Activated naive CD8-positive, alpha-beta T cell treated with anti-CD3 and anti-CD28 coated beads for 36 hours (primary cell): Measurements from ENCODE around the gene PAK1. TPM values are rescaled to one million over a fixed set of nuclear protein-coding genes. Genes with fewer than 3 reads are reported as not detected.

ENCODE experiments used
- DNase-seq: peaks from one replicate; pipeline ENCODE4 v3.0.0; 2021
- H3K27ac Mint-ChIP-seq: one replicate; pipeline ENCODE4 v1.8.0; 2022; ENCODE audit warnings: mild to moderate bottlenecking, moderate library complexity, mixed read lengths
- H3K27me3 Mint-ChIP-seq: one replicate; pipeline ENCODE4 v1.8.0; 2022; ENCODE audit warnings: mild to moderate bottlenecking, mixed read lengths
- H3K36me3 Mint-ChIP-seq: one replicate; pipeline ENCODE4 v1.8.0; 2021; ENCODE audit warnings: mild to moderate bottlenecking, mixed read lengths
- H3K4me1 Mint-ChIP-seq: one replicate; pipeline ENCODE4 v1.8.0; 2021; ENCODE audit warnings: mixed read lengths
- H3K4me3 Mint-ChIP-seq: one replicate; pipeline ENCODE4 v1.8.0; 2022; ENCODE audit warnings: mild to moderate bottlenecking, moderate library complexity, mixed read lengths
- H3K9me3 Mint-ChIP-seq: one replicate; pipeline ENCODE4 v1.8.0; 2022; ENCODE audit warnings: mixed read lengths
- total RNA-seq, 2 experiments: library from RNA; stranded (reverse); gene quantifications; one replicate each; pipeline ENCODE4 v1.2.3, GENCODE V29; 2021

Gene PAK1
- total RNA-seq, result 10 to 100 TPM; 40.1 to 43.0 TPM

DNA sequence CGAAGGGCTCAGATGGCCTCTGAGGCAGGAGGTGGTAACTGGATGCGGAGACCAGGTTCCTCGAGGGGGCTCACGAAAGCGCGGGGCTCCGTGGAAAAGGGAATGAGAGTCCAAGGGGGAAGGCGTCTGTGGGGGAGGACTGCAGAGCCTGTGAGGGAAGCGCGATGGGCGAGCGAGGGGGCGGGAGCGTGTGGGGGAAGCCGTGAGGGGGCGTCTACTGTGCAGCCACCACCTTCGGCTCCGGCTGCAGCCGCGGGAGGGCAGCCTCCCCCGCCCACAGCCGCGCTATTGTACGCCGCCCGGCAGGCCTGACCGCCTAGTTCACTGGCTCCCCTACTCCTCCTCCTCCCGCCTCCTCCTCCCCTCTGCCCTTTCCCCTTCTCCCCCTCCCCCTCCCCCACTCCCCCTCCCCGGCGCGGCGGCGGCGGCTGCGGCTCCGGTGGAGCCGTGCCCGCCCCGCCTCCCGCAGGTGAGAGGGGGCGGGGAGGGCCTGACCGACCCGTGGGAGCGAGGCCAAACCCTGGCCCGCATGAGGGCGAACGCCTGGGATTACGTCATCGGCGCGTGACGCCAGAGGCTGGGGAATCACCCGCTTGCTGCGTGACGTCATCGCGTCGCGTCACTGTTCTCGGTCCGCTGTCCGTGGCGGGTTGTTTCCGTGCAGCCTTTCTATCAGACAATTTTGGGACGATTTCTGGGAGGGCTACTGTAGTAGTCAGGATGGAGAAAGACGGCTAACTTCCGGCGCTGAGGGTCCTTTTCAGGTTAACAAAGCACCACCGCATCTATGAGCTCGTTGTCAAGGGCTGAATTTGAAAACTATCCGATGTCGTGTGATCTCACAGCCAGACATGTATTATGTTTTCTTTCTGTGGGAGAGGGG is at the start of gene PAK1:
Gene PAK1, minus strand, starts transcription at position 294 of the 883 bp plus-strand sequence. CDS start 81,574 bp downstream, outside the sequence.
- Mint-ChIP-seq H3K27me3 (peaks cover 5% of the 10 kb centered on the region), H3K4me3 (peak within 1 kb of the TSS; percentile 83), H3K9me3 (no peaks in the 10 kb centered on the region), H3K36me3 (no peaks in the 10 kb centered on the region), H3K27ac (peak within 1 kb of the TSS; percentile 84), H3K4me1 (peaks cover 13% of the 10 kb centered on the region)
- peak; percentile 86 for DNase-seq

DNA sequence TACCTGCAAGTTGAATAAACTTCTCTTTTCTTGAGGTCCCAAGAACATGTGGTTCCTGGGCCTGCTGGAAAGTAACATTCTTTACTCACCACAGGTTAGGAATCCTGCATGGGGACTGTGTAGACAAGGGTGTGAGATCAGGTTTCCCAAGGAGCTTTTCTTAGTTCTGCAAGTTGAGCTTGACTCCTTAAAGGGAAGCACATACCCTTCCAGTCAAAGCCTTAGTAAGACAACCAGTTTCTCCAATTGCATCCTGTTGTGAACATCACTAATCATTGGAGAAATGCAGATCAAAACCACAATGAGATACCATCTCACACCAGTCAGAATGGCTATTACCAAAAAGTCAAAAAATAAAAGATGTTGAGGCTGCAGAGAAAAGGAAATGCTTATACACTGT is 48.3 kb upstream of the PAK1 start:
- Mint-ChIP-seq H3K9me3 (no peaks in the 10 kb centered on the region), H3K4me3 (no peak overlapping the region), H3K36me3 (no peaks in the 10 kb centered on the region), H3K27ac (no peak overlapping the region), H3K27me3 (no peaks in the 10 kb centered on the region), H3K4me1 (no peaks in the 10 kb centered on the region)
- no peak for DNase-seq

DNA sequence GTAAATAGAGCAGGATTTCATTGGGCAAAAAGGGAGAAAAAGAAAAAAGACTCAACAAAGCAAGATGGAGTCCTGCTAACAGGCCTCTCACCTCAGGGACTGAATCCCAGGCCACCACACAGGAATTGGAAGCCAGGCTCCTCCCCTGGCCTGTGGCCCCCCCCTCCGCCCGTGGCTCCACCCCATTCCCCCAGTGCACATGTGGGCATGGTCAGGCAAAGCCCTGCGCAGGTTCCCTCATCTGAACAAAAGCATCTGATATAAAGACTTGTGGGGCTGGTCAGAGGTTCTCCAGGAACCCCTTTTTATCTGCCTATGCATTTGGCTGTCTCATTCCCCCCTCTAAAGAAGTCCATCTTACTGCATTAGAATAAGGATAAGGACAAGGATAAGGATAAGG is 46.0 kb upstream of the PAK1 start:
- no peaks in the 10 kb centered on the region for H3K9me3 Mint-ChIP-seq
- no peaks in the 10 kb centered on the region for H3K27me3 Mint-ChIP-seq
- no peak for DNase-seq
- H3K4me3 Mint-ChIP-seq, result no peak overlapping the region
- no peak overlapping the region for H3K27ac Mint-ChIP-seq
- no peaks in the 10 kb centered on the region for H3K4me1 Mint-ChIP-seq
- H3K36me3 Mint-ChIP-seq, result no peaks in the 10 kb centered on the region

DNA sequence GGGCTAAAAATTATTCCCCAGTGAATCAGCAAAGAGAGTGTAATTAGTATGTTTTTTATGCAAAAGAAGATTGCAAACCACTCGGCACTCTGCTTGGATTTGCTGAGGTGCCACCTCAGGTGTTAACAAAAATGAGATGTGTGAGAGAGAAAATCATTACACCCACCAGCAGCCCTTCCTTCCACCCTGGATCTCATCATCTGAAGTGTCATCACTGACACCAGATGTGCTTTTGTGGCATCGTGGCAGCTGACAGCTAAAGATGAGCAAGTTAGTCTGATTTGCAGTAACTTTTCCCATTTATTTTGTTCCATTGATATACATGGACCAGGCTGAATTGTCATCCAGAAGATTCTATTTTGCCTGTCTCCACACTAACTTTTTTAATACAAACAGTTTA is 44.6 kb upstream of the PAK1 start:
- Mint-ChIP-seq H3K27ac (no peak overlapping the region), H3K27me3 (no peaks in the 10 kb centered on the region), H3K9me3 (no peaks in the 10 kb centered on the region), H3K36me3 (no peaks in the 10 kb centered on the region), H3K4me3 (no peak overlapping the region), H3K4me1 (no peaks in the 10 kb centered on the region)
- DNase-seq, result no peak

DNA sequence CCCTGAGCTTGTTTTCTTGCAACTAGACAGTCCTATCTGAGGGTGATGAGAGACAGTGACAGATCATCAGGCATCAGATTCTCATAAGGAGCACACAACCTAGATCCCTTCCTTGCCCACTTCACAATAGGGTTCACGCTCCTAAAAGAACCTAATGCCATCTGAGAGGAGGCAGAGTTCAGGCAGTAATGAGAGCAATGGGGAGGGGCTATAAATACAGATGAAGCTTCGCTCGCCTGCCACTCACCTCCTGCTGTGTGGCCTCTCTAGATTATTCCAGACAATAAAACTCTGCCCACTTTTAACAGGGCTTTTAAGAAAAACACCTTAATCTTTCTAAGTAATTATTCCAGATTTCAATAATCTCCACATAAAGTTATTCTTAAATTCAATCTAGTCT is 43.9 kb upstream of the PAK1 start:
- no peaks in the 10 kb centered on the region for H3K27me3 Mint-ChIP-seq
- no peaks in the 10 kb centered on the region for H3K36me3 Mint-ChIP-seq
- no peaks in the 10 kb centered on the region for H3K4me1 Mint-ChIP-seq
- H3K9me3 Mint-ChIP-seq, result no peaks in the 10 kb centered on the region
- H3K4me3 Mint-ChIP-seq, result no peak overlapping the region
- H3K27ac Mint-ChIP-seq, result no peak overlapping the region
- no peak for DNase-seq

DNA sequence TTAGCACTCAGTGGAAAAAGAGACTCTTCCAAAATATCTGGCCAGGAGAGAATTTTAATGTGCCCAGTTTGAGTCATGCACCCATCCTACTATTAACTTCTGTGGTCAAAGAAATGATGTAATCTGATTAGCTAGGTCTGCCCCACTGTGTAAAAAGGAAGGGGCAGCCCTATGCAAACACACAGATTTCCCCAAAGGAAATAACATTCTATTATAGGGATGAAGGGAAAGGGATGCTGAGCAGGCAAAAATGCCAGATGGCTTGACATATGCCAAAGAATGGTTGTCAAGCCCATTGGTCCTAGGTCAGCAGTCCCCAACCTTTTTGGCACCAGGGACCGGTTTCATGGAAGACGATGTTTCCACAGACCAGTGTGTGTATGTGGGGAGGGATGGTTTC is 43.3 kb upstream of the PAK1 start:
- H3K9me3 Mint-ChIP-seq, result no peaks in the 10 kb centered on the region

DNA sequence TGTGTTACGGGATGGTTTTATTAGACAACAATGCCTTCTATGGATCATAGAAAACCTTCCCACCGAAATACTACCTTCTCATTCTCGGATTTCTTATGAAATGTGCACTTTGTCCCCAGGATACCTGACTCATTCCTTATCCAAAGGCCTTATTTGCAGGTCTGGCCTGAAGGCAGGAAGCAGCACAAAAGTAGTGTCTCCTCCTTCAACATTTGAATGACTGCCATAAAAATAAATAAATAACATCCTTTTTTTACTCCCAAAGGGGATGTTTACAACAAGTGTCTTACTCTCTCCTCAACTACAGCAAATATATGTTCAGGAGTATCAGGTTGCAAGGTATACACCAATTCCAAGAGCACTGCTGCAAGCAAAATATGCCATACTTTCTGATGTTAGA is 41.6 kb upstream of the PAK1 start:
- H3K27ac Mint-ChIP-seq, result no peak overlapping the region

More for the DNA sequence above, 43.3 kb upstream of the PAK1 start:
- Mint-ChIP-seq H3K27ac (no peak overlapping the region), H3K27me3 (no peaks in the 10 kb centered on the region), H3K4me3 (no peak overlapping the region), H3K4me1 (no peaks in the 10 kb centered on the region), H3K36me3 (no peaks in the 10 kb centered on the region)
- DNase-seq, result no peak

DNA sequence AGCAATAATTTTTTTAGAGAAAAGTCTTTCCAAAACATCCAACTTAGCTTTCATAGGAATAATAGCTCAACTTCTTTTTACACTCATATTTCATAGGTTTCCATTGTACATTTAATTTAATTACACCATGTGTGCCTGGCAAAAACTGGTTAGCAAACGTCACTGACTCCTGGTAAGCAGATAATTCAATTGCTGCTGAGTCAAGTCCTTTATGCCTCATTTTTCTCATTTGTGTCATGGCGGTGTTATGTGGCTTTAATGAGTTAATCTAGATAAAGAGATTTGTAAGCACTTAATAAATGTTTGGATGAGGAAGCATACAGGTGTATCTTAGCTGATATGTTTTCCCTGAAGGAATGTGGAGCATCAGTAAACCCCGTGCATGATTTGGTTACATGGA is 41.2 kb upstream of the PAK1 start:
- no peaks in the 10 kb centered on the region for H3K9me3 Mint-ChIP-seq
- no peak for DNase-seq
- H3K4me3 Mint-ChIP-seq, result no peak overlapping the region
- peaks cover 3% of the 10 kb centered on the region for H3K27me3 Mint-ChIP-seq
- no peaks in the 10 kb centered on the region for H3K36me3 Mint-ChIP-seq
- H3K4me1 Mint-ChIP-seq, result no peaks in the 10 kb centered on the region
- no peak overlapping the region for H3K27ac Mint-ChIP-seq

More for the DNA sequence above, 41.6 kb upstream of the PAK1 start:
- DNase-seq, result no peak
- H3K4me1 Mint-ChIP-seq, result no peaks in the 10 kb centered on the region
- no peak overlapping the region for H3K4me3 Mint-ChIP-seq
- peaks cover 3% of the 10 kb centered on the region for H3K27me3 Mint-ChIP-seq
- no peaks in the 10 kb centered on the region for H3K9me3 Mint-ChIP-seq
- no peaks in the 10 kb centered on the region for H3K36me3 Mint-ChIP-seq

DNA sequence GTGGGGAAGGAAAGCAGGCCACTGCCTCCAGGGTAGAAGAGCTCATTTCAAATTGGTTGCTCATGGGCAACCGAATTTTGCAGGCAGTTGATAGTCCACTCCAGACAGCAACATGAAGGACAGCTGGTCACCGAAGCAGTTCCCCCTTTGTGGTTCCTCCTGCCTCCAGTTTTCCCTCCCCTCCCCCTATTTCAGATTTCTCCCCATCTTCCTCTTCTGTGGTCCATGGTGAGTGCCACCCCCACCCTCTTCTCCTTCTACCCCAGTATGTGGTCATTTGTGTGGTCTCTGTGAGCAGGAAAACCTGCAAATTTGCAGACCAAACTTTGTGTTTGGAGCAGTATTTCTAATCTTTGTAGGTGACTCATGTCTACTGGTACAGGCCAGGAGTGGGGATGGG is 38.2 kb upstream of the PAK1 start:
- Mint-ChIP-seq H3K9me3 (peaks cover 6% of the 10 kb centered on the region), H3K4me3 (no peak overlapping the region), H3K27ac (no peak overlapping the region), H3K27me3 (peaks cover 3% of the 10 kb centered on the region), H3K36me3 (no peaks in the 10 kb centered on the region), H3K4me1 (no peaks in the 10 kb centered on the region)
- DNase-seq, result no peak

DNA sequence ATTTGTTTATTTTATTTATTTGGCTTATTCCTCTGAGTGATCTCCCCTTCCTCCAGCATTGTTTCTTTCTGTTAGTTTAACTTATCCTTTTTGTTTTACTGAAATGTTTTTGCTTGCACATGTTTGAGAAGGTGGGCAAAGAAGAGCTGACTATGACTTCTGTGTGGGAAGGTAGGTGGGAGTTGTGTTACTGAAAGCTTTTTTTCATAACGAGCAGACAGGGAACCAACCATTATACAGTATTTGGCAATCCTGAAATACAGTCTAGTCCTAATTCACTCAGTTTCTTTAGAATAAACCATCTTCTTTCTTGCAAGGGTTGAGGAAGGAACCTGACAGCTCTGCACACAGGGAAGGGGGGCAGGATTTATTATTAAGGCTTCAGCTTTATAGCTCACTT is 37.0 kb upstream of the PAK1 start:
- Mint-ChIP-seq H3K9me3 (peaks cover 6% of the 10 kb centered on the region), H3K27me3 (peaks cover 7% of the 10 kb centered on the region), H3K27ac (no peak overlapping the region), H3K4me3 (no peak overlapping the region), H3K36me3 (no peaks in the 10 kb centered on the region), H3K4me1 (no peaks in the 10 kb centered on the region)
- no peak for DNase-seq

DNA sequence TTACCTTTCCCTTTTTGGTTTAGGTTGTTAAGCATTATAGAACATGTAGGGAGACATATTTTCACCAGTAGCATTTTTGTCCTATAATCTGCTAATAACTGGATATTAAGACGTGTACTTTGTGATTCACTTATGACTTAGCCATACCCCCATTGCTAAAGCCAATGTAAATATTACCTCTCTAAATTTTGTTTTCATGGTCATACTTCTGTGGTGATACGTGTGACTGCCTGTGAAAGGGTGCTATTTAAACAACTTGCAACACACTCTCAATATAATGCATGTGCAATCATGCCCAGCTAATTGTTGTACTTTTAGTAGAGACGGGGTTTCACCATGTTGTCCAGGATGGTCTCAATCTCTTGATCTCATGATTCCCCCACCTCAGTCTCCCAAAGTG is 36.2 kb upstream of the PAK1 start:
- Mint-ChIP-seq H3K27me3 (peaks cover 7% of the 10 kb centered on the region), H3K36me3 (no peaks in the 10 kb centered on the region), H3K27ac (no peak overlapping the region)

DNA sequence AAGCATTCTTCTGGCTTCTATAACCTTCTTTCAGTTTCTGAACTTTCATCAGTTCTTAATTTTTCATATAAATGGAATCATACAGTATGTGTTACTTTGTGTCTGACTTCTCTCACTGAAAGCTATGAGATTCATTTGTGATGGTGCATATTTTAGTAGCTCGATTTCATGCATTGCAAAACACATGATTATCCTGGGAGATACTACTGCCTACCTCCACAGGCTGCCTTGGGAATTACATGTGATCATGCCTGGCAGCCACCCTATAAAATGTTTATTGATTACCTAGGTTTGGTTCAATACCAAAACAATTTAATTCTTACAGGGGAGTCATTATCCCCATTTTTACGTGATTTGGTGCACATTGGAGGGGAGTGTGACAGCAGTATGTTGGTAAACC is 34.1 kb upstream of the PAK1 start:
- Mint-ChIP-seq H3K9me3 (peaks cover 6% of the 10 kb centered on the region), H3K27ac (no peak overlapping the region)

More for the DNA sequence above, 36.2 kb upstream of the PAK1 start:
- H3K4me1 Mint-ChIP-seq, result no peaks in the 10 kb centered on the region
- no peak for DNase-seq
- H3K4me3 Mint-ChIP-seq, result no peak overlapping the region
- H3K9me3 Mint-ChIP-seq, result peaks cover 6% of the 10 kb centered on the region

DNA sequence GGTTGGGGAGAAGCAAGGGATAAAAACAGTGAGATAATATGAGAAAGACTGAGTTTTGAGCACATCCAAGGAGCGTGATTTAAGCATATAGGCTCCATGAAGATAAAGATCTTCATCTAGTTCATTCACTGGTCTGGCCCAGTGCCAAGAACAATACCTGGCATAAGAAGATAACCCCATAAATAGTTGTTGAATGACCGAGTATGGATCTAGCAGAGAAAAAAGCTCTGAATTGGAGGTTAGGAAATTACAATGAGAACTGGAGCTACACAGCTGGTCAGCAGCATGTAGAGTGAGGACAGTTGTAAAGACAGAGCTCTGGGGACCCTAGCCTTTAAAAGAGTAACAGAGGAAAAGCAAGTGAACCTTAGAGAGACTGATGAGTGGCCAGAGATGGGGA is 33.0 kb upstream of the PAK1 start:
- Mint-ChIP-seq H3K27me3 (peaks cover 7% of the 10 kb centered on the region), H3K9me3 (peaks cover 6% of the 10 kb centered on the region), H3K36me3 (no peaks in the 10 kb centered on the region), H3K4me3 (no peak overlapping the region), H3K4me1 (no peaks in the 10 kb centered on the region), H3K27ac (no peak overlapping the region)
- DNase-seq, result no peak

More for the DNA sequence above, 34.1 kb upstream of the PAK1 start:
- H3K4me1 Mint-ChIP-seq, result no peaks in the 10 kb centered on the region
- no peak for DNase-seq
- no peaks in the 10 kb centered on the region for H3K36me3 Mint-ChIP-seq
- H3K4me3 Mint-ChIP-seq, result no peak overlapping the region
- H3K27me3 Mint-ChIP-seq, result peaks cover 7% of the 10 kb centered on the region

DNA sequence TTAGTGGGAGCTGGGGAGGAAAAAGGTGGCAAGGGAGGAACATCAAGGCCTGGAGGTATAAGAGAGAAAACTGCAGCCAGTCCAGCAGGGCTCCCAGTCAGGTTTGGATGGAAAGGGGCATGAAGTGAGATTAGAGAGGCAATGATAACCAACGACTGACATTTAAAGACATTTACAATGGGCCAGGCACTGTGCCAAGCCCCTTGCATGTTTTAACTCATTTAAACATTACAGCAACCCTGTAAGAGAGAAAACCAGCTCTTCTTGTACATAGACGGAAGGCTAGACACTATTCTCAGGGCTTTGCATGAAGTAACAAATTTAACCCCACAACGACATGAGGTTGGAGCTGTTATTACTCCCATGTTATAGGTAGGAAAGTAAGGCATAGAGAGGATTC is 32.1 kb upstream of the PAK1 start:
- H3K4me3 Mint-ChIP-seq, result no peak overlapping the region
- no peaks in the 10 kb centered on the region for H3K4me1 Mint-ChIP-seq
- peaks cover 6% of the 10 kb centered on the region for H3K9me3 Mint-ChIP-seq
- no peak overlapping the region for H3K27ac Mint-ChIP-seq
- DNase-seq, result no peak
- H3K27me3 Mint-ChIP-seq, result peaks cover 4% of the 10 kb centered on the region
- no peaks in the 10 kb centered on the region for H3K36me3 Mint-ChIP-seq

DNA sequence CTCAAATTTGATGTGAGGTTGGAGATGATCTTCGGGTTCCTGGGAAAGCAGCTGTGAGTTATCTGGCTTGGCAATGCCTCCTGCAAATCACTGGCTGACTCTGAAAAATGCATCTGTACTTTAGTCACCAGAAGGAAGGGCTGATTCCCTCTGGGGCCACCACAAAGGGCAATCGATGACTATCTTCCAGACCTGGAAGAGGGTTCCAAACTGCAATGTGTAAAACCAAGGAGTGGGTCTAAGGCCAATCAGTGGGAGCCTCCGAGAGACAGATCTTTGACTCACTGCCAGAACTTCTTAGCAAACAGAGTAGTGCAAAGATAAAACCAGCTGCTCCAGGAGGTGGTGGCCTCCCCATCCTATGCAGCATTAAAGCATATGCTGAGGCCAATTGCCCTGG is 29.1 kb upstream of the PAK1 start:
- no peaks in the 10 kb centered on the region for H3K36me3 Mint-ChIP-seq
- peaks cover 4% of the 10 kb centered on the region for H3K27me3 Mint-ChIP-seq
- H3K4me3 Mint-ChIP-seq, result no peak overlapping the region
- no peak overlapping the region for H3K27ac Mint-ChIP-seq
- no peaks in the 10 kb centered on the region for H3K9me3 Mint-ChIP-seq
- H3K4me1 Mint-ChIP-seq, result no peaks in the 10 kb centered on the region
- no peak for DNase-seq

DNA sequence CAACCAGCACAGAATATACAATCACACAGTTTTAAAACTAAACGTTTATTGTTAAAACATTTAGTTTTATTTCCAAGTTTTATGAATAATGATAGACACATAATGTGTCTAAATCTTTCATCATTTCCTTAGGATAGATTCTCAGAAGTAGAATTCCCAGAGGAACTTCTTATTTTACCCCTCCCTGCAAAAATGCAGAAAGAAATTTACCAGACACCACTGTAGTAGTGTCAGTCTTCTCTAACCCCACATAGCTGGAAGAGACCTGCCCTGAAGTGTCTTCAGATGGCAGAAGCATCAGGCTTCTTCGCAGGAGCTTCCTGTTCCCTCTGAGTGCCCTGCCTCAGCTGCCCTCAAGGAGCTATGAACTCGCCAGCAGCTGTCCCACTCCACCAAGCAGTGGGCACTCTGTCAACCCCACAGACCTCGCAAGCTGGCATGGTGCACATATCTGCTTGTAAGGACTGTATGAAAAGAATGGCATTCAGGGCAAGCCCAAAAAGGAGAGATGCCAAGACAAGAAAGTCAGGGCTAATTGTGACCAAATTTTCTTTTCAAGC is 28.5 kb upstream of the PAK1 start:
- Mint-ChIP-seq H3K9me3 (no peaks in the 10 kb centered on the region), H3K27ac (no peak overlapping the region), H3K4me3 (no peak overlapping the region), H3K36me3 (no peaks in the 10 kb centered on the region), H3K27me3 (peaks cover 4% of the 10 kb centered on the region), H3K4me1 (peaks cover 2% of the 10 kb centered on the region)
- DNase-seq, result no peak
